GM18870 (cell line): ENCODE results near the gene EDA.
"Not testable (repeated sequence)": the region's sequence is repeated elsewhere in the genome, so short reads cannot be mapped to it uniquely, and the experiment has no call there.

ENCODE experiments used
- ATAC-seq: cut with Tn5 transposase; IDR thresholded peaks from one replicate; pipeline ENCODE4 v1.9.1; 2021; ENCODE audit warnings: moderate library complexity; ENCODE audit not compliant: unreplicated experiment

The EDA gene

GRCh38 chrX:69948276-69948797, 332.4 kb downstream of the EDA start:
- ATAC-seq = no peak

GRCh38 chrX:69951753-69952152, 335.8 kb downstream of the EDA start:
- ATAC-seq = no peak

DNA sequence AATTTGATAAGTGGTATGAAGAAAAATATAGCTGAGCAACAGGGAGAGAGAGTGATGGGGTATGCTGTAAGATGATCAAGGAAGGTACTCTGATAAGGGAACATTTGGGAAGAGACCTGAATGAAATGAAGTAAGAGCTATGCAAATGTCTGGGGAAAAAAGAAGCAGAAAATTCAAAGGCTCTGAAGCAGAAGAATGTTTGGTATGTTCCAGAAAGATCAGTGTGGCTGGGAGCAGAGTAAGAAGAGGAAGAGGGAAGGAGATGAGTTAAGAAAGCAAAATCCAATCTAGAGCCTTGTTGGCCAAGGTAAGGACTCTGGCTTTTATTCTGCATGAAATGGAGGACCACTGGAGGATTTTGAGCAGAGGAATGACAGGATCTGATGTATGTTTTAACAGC, 343.8 kb downstream of the EDA start:
- ATAC-seq = no peak

- ATAC-seq = no peak
Measured at GRCh38 chrX:69961365-69962072, 345.6 kb downstream of the EDA start.

DNA sequence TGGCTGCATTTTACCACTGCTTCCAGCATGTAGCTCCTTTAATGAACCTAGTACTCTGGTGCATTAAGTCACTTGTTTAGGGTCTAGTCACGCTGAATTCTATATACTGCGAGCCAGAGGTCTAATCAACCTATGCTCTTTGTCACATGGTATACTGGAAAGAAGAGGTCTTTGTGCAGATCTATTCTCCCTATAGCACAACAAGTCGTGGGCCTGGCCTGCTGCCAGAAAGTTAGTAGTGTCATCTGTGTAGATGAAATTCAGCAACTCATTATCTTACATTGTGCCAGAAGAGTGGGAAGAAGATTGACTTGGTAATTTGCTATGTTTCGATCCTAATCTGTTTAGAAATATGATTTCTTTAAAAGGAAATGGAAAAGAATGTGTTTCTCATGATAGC, 353.0 kb downstream of the EDA start:
- no peak for ATAC-seq

DNA sequence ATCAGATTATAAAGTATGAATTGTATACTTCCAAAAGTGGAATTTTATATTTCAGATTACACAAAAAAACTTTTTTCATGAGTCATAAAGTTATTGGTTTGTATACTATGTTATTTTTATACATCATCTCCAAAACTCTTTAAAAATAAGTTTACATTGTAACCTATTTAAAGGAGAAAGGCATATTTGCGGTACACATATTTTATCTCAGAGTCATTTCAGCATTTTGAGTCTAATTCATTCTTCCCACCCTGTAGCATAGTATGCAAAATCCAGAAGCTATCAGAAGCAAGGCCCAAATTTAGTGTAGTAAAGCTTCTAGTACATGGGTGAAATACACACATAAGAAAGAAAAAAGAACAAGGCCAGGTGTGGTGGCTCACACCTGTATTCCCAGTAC, 353.5 kb downstream of the EDA start:
- no peak for ATAC-seq

- no peak for ATAC-seq
Measured at GRCh38 chrX:69987691-69988090, 371.8 kb downstream of the EDA start.

- ATAC-seq = no peak
Measured at GRCh38 chrX:69988955-69989394, 373.1 kb downstream of the EDA start.

GRCh38 chrX:69991685-69992084, 375.8 kb downstream of the EDA start:
- ATAC-seq = no peak

DNA sequence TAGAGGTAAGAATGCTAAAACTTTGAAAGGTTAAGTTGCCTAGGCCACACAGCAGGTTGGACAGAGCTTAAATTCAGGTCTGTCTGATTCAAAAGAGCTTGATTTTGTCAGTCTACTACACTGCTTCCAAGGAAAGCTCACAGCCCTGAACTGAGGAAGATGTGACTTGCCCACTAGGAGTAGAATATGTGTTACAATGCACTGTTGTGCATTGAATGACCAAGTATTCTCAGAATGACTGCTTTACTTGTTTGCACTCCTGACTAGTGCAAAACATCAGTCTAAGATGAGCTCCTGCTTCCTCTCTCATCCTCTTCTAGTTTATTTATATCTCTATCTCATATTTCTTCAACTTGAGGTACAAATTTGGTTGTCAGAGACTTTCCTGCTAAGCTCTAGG, 377.6 kb downstream of the EDA start:
- no peak for ATAC-seq

GRCh38 chrX:69995362-69996112, 379.6 kb downstream of the EDA start:
- no peak for ATAC-seq

DNA sequence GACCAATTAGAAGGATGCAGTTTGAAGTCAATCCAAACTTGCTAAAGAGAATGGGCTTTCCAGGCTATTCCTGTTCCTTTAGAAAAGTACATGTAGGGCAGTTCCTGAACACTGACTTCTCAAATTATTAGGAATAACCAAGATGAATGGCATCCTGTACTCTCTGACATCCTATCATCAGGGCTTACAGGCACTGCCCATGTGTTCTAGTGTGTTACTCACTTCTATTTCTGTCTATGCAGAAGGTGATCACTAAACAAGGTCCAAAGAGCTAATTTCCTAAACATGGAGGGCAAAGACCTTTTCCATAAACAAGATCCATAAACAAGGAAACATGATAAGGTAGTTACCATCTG, 380.2 kb downstream of the EDA start:
- ATAC-seq = no peak

DNA sequence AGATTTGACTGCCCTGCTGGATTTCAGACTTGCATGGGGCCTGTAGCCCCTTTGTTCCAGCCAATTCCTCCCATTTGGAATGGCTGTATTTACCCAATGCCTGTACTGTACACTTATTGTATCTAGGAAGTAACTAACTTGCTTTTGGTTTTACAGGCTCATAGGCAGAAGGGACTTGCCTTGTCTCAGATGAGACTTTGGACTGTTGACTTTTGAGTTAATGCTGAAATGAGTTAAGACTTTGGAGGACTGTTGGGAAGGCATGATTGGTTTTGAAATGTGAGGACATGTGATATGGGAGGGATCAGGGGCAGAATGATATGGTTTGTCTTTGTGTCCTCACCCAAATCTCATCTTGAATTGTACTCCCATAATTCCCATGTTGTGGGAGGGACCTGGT, 382.4 kb downstream of the EDA start:
- ATAC-seq = not testable (repeated sequence)

GRCh38 chrX:70001269-70001668, 385.4 kb downstream of the EDA start:
- no peak for ATAC-seq

DNA sequence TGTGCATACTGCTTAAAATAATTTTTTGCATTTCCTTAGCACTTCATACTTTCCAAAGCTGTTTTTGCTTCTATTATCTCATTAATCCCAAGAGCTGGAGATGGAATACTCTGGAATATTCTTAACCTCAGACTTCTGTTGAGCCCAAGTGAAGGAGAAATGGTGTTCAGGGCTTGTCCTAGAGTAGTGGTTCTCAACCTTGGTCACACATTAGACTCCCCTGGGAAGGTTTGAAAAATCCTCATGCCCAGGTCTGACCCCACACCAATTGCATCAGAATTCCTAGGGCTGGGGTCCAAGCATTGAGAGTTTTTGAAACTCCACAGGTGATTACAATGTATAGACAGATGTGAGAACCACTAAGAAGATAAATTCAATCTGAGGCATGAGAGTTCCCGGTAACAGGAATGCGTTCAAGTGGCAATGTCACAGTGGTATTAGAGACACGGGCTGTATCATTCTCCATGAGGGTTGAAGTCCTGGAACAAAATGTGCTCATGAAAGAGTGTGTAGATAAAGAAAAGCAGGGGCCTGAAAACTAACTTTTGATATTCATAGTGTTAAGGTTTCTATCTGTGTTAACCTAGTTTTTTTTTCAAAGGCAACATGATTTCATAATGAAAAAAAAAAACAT, 385.9 kb downstream of the EDA start:
- ATAC-seq = no peak

- no peak for ATAC-seq
Measured at GRCh38 chrX:70007946-70008345, 392.0 kb downstream of the EDA start.

DNA sequence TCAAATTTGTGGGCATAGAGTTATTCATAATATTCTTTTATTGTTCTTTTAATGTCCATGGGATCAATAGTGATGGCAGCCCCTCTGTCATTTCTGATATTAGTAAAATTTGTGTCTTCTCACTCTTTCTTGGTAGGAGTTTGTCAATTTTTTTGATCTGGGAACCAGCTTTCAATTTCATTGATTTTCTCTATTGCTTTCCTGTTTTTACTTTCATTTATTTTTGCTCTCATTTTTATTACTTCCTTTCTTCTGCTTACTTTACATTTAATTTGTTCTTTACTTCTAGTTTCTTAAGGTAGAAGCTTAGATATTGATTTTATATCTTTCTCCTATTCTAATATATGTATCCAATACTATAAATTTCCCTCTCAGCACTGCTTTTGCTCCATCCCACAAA, 393.1 kb downstream of the EDA start:
- no peak for ATAC-seq

- ATAC-seq = no peak
Measured at GRCh38 chrX:70009970-70010369, 394.1 kb downstream of the EDA start.

DNA sequence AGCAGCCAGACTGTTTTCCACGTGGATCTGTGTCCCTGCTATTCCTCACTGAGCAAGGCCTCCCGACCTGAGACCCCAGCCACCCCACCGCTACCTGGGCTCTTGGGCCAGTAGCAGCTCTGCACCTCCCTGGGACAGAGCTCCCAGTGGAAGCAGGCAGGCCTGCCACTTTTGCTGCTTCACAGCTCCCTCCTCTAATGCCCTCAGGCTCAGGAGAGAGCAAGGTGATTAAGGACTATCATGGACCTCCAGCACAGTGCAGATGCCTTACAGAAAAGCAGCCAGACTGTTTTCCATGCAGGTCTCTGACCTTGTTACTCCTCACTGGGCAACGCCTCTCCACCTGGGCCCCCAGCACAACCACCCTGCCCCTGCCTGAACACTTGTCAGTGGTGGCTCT, 396.8 kb downstream of the EDA start:
- no peak for ATAC-seq

DNA sequence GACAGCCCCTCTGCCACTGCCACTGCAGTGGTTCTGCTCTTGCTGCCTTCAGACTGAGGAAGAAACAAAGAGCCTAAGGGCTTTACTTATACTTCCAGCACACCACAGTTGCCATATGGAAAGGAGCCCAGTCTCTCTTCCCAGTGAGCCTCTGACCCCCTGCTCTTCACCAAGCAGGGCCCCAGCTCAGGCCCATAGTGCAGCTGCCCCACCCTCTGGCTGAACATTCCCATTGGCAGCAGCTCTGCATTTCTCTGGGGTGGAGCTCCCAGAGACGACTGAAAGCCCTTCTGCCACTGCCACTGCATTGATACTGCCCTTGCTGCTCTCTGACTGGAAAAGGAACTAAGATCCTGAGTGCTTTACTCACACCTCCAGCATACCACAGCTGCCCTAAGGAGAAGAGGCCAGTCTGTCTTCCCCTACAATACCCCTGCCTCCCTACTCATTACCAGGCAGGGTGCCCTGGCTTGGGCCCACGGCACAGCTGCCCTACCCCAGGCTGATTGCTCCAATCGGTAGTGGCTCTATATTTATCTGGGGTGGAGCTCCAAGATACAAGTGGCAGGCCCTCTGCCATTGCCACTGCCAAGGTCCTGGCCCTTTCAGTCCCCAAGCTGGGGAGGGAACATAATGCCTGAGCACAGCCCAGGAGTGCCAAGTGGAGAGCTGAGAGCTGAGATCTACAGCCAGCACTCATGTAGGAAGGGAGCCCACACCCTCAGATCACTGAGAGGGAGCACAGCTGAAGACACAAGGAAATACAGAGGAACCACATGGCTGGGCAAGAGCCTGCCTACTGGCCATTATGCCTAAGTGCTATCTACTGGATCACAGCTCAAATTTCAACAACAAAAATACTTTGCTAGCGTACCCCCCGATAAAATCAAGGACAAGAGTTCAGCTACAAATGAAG, 397.8 kb downstream of the EDA start:
- no peak for ATAC-seq

GRCh38 chrX:70016513-70016912, 400.6 kb downstream of the EDA start:
- no peak for ATAC-seq
